HL-60 (cell line): ENCODE results near the gene STK33.

Experiments
- POLR2AphosphoS5 ChIP-seq: IDR thresholded peaks from 2 replicates; pipeline ENCODE4 v1.6.1; 2012; ENCODE audit warnings: low read depth
- TF ChIP-seq, protein P1 (sequence below): IDR thresholded peaks from one replicate; pipeline ENCODE4 v1.5.1; 2011; ENCODE audit warnings: low read length, control low read depth, inconsistent platforms; ENCODE audit not compliant: insufficient read depth

DNA sequence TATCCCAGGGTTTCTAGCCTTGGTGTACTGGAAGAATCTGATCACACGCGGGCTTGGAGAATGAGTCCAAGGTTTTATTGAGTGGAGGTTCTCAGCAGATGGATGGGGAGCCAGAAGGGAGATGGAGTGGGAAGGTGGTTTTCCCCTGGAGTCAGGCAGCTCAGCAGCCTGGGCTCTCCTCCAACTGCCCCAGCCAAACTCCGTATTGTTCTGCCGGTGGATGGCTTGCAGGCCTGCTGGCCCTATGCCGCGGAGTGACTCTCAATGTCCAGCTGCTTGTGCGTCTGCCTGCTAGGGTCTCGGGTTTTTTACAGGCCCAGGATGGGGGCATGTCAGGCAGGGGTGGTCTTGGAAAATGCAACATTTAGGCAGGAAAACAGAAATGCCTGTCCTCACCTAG, 168.0 kb downstream of the STK33 start:
- TF ChIP-seq, protein P1, sequence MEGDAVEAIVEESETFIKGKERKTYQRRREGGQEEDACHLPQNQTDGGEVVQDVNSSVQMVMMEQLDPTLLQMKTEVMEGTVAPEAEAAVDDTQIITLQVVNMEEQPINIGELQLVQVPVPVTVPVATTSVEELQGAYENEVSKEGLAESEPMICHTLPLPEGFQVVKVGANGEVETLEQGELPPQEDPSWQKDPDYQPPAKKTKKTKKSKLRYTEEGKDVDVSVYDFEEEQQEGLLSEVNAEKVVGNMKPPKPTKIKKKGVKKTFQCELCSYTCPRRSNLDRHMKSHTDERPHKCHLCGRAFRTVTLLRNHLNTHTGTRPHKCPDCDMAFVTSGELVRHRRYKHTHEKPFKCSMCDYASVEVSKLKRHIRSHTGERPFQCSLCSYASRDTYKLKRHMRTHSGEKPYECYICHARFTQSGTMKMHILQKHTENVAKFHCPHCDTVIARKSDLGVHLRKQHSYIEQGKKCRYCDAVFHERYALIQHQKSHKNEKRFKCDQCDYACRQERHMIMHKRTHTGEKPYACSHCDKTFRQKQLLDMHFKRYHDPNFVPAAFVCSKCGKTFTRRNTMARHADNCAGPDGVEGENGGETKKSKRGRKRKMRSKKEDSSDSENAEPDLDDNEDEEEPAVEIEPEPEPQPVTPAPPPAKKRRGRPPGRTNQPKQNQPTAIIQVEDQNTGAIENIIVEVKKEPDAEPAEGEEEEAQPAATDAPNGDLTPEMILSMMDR: no peak
- TF ChIP-seq POLR2AphosphoS5: no peak
